Left lung (tissue), 10 donors: ENCODE measurements around the gene RTCB. TPM values are rescaled to one million over a fixed set of nuclear protein-coding genes. Genes with fewer than 3 reads are reported as not detected.

ENCODE experiments used
- ATAC-seq: fragments of 200-7000 bp; cut with Tn5 transposase; one replicate; pipeline ENCODE4 v1.9.1; 2020; ENCODE audit warnings: moderate library complexity
- DNase-seq, 4 donors: peaks; one replicate each; pipeline ENCODE4 v3.0.0-alpha.2; 2013 to 2020
- H3K27ac ChIP-seq, 2 donors: fragments of 200-600 bp; sonication (generic) in 1 of 2; one replicate each; pipeline versions ENCODE4 v1.5.0 to v1.8.0; 2020 to 2021
- H3K27me3 ChIP-seq, 2 donors: fragments of 200-600 bp; sonication (generic) in 1 of 2; one replicate each; pipeline versions ENCODE4 v1.5.0 to v1.8.0; 2020 to 2021
- H3K36me3 ChIP-seq, 2 donors: fragments of 200-600 bp; sonication (generic) in 1 of 2; one replicate each; pipeline versions ENCODE4 v1.5.0 to v1.8.0; 2020 to 2021
- H3K4me1 ChIP-seq, 2 donors: fragments of 200-600 bp; one replicate each; pipeline ENCODE4 v1.8.0; 2021
- H3K4me3 ChIP-seq, 2 donors: fragments of 200-600 bp; sonication (generic) in 1 of 2; one replicate each; pipeline versions ENCODE4 v1.5.0 to v1.8.0; 2020 to 2021; ENCODE audit warnings: mild to moderate bottlenecking in 1 of 2
- H3K9me3 ChIP-seq, 2 donors: fragments of 200-600 bp; sonication (generic) in 1 of 2; one replicate each; pipeline versions ENCODE4 v1.5.0 to v1.8.0; 2020 to 2021
- intact Hi-C, 2 donors: fragments of 100-400 bp; cut with DNase I; formaldehyde crosslinking; loops; one replicate each; pipeline versions ENCODE4 v1.11.2 to v1.14.2; 2022
- polyA plus RNA-seq, 6 donors: library from polyadenylated mRNA; unstranded; fragments of 120-200 nt; gene quantifications; one replicate each; pipeline ENCODE4 v1.2.1, GENCODE V29; 2013; ENCODE audit not compliant: insufficient read length in 6 of 6
- total RNA-seq, 2 donors: library from RNA; stranded (reverse); fragmentation: NEBNext Ultra II Directional; extraction: Animal tissue kit (Norgen Biotek cat#: 25700); gene quantifications; one replicate each; pipeline ENCODE4 v1.2.1, GENCODE V29; 2021
- TF ChIP-seq, protein P1 (sequence below), 2 donors: fragments of 200-600 bp; sonication (generic) in 1 of 2; IDR thresholded peaks; one replicate each; pipeline versions ENCODE4 v1.5.0 to v1.8.0; 2021; ENCODE audit warnings: antibody characterized with exemption in 2 of 2
- donor health status: DM: no; HTN: yes; CAD: no.
- donor health status: DM: no; HTN: no; CAD: no.

RTCB gene
- total and polyA plus RNA-seq, 8 donors, result 61.8 to 93.0 (median 83.2) TPM

DNA sequence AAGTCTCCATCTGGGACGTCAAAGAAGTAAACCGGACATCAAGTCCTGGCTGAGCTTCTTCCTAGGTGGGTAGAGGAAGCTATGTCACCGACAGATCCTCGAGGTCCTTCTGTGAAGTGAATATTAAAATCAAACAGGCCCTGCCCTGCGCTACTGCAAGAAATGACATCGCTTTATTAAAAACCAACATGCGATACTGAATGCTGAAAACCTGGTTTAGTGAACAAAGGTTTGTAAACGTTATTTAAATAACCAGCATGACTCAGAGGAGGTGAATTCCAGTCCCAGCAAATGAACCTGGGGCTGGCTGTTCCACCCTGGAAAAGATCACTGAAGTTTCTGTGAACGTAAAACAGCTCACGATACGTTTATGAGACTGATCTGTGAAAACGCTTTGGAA is 645 bp downstream of the RTCB start:
- H3K4me3 ChIP-seq, result peak overlapping the region; percentile 75 to 87
- no peaks in the 10 kb centered on the region for H3K9me3 ChIP-seq
- TF ChIP-seq, protein P1, sequence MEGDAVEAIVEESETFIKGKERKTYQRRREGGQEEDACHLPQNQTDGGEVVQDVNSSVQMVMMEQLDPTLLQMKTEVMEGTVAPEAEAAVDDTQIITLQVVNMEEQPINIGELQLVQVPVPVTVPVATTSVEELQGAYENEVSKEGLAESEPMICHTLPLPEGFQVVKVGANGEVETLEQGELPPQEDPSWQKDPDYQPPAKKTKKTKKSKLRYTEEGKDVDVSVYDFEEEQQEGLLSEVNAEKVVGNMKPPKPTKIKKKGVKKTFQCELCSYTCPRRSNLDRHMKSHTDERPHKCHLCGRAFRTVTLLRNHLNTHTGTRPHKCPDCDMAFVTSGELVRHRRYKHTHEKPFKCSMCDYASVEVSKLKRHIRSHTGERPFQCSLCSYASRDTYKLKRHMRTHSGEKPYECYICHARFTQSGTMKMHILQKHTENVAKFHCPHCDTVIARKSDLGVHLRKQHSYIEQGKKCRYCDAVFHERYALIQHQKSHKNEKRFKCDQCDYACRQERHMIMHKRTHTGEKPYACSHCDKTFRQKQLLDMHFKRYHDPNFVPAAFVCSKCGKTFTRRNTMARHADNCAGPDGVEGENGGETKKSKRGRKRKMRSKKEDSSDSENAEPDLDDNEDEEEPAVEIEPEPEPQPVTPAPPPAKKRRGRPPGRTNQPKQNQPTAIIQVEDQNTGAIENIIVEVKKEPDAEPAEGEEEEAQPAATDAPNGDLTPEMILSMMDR (IDR thresholded peaks at IDR 0.05), result no peak
- H3K27me3 ChIP-seq, result no peaks in the 10 kb centered on the region
- intact Hi-C loops, result no loop called here
- H3K4me1 ChIP-seq, result peaks cover 13 to 43% of the 10 kb centered on the region in 2 donors
- DNase-seq, result peak in 1 of 4 donors; percentile 7
- H3K27ac ChIP-seq, result peak overlapping the region in 1 of 2 donors; percentile 76
- ATAC-seq, result peak; percentile 59
- H3K36me3 ChIP-seq, result peaks cover 0 to 28% of the 10 kb centered on the region in 2 donors

DNA sequence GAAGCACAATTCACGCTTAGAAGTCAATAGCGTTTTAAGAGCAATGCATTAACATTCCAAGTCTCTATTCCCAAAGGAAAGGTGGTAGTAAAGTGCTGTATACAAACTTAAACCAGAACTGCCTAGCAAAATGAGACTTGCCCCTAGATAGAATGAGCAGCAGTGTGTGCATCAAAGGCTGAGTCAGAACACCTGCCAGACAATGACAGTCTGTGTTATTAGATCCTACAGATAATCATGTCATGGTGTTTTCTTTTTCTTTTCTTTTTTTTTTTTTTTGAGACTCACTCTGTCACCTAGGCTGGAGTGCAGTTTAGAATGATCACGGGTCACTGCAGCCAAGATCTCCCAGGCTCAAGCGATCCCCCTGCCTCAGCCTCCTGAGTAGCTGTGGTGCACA is 1.6 kb downstream of the RTCB start:
- Histone ChIP-seq H3K27me3 (no peaks in the 10 kb centered on the region), H3K4me3 (peak overlapping the region in 1 of 2 donors; percentile 75), H3K9me3 (no peaks in the 10 kb centered on the region), H3K36me3 (peaks cover 0 to 38% of the 10 kb centered on the region in 2 donors), H3K4me1 (peaks cover 13 to 43% of the 10 kb centered on the region in 2 donors), H3K27ac (no peak overlapping the region)
- TF ChIP-seq, protein P1 (IDR thresholded peaks at IDR 0.05), result no peak
- ATAC-seq, result no peak
- no peak for DNase-seq
- intact Hi-C loops, result no loop called here

DNA sequence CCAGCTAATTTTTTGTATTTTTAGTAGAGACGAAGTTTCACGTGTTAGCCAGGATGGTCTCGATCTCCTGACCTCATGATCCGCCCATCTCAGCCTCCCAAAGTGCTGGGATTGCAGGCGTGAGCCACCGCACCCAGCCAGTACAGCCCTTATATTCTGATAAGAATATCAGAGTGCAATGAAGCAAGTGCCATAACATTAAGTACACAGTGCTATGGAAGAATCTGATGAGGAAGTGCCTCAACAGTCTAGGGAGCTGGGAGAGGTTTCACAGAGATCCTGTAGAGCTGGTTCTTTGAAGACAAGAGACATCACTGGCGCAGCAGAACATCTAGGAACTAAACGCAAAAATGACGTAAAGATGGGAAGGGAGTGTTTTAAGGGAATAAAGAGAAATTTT is 2.1 kb downstream of the RTCB start:
- TF ChIP-seq, protein P1 (IDR thresholded peaks at IDR 0.05), result no peak
- Histone ChIP-seq H3K27me3 (no peaks in the 10 kb centered on the region), H3K4me3 (peak overlapping the region in 1 of 2 donors; percentile 75), H3K27ac (no peak overlapping the region), H3K9me3 (no peaks in the 10 kb centered on the region), H3K4me1 (peaks cover 13 to 43% of the 10 kb centered on the region in 2 donors), H3K36me3 (peaks cover 1 to 42% of the 10 kb centered on the region in 2 donors)
- DNase-seq, result no peak
- intact Hi-C loops, result no loop called here
- ATAC-seq, result no peak

DNA sequence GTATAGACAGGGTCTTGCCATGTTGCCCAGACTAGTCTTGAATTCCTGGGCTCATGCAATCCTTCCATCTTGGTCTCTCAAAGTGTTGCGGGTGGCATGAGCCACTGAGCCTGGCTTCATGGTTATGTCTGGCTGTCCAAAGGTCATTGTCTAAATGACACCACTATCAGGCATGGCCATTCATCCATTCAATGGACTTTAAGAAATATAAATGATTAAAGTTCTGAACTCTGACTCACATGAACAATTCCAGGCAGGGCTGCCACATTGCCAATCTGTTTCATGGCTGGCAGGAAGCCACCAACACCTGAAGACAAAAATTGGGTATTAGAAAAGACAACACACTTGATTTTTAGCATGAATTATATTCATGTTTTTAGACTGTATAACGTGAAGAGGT is 4.1 kb downstream of the RTCB start:
- ATAC-seq (no peak), DNase-seq (no peak)
- H3K36me3 ChIP-seq, result peaks cover 4 to 63% of the 10 kb centered on the region in 2 donors
- no peaks in the 10 kb centered on the region for H3K27me3 ChIP-seq
- intact Hi-C loops, result no loop called here
- TF ChIP-seq, protein P1 (IDR thresholded peaks at IDR 0.05), result no peak
- H3K27ac ChIP-seq, result peak overlapping the region in 1 of 2 donors; percentile 60
- H3K4me3 ChIP-seq, result no peak overlapping the region
- H3K4me1 ChIP-seq, result peaks cover 13 to 43% of the 10 kb centered on the region in 2 donors
- H3K9me3 ChIP-seq, result no peaks in the 10 kb centered on the region

DNA sequence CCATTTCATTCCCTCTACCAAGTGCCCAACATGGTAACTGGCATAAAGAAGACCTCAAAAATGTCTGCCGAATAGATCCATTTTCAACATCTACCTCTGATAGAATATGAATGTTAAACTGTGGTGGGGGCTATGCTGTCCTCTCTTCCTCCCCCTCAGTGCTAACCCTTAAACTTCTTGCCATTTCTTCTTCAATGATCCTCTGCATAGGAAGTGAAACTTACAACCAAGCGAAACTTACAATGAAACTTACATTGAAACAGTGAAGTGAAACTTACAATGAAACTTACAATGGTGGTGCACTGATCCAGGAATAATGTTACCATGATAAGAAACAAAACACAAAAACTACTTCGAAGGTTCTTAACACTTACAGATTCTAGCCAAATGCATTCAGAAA is 4.7 kb downstream of the RTCB start:
- no peaks in the 10 kb centered on the region for H3K9me3 ChIP-seq
- intact Hi-C loops, result no loop called here
- no peaks in the 10 kb centered on the region for H3K27me3 ChIP-seq
- TF ChIP-seq, protein P1 (IDR thresholded peaks at IDR 0.05), result no peak
- H3K4me3 ChIP-seq, result no peak overlapping the region
- ATAC-seq, result no peak
- no peak for DNase-seq
- peaks cover 13 to 39% of the 10 kb centered on the region in 2 donors for H3K4me1 ChIP-seq
- H3K27ac ChIP-seq, result peak overlapping the region in 1 of 2 donors; percentile 60
- H3K36me3 ChIP-seq, result peaks cover 4 to 69% of the 10 kb centered on the region in 2 donors
